Measurements from ENCODE around the gene PTH. TPM values are rescaled to one million over a fixed set of nuclear protein-coding genes. Genes with fewer than 3 reads are reported as not detected.
A peak's percentile ranks its signal among the peaks of the same experiment; 100 is the strongest.

Gene PTH
- total and polyA plus RNA-seq, 2 of the 8 experiments (the other 6 are each of a cell fraction or from before 2014, with no cell fraction given) = not detected

DNA sequence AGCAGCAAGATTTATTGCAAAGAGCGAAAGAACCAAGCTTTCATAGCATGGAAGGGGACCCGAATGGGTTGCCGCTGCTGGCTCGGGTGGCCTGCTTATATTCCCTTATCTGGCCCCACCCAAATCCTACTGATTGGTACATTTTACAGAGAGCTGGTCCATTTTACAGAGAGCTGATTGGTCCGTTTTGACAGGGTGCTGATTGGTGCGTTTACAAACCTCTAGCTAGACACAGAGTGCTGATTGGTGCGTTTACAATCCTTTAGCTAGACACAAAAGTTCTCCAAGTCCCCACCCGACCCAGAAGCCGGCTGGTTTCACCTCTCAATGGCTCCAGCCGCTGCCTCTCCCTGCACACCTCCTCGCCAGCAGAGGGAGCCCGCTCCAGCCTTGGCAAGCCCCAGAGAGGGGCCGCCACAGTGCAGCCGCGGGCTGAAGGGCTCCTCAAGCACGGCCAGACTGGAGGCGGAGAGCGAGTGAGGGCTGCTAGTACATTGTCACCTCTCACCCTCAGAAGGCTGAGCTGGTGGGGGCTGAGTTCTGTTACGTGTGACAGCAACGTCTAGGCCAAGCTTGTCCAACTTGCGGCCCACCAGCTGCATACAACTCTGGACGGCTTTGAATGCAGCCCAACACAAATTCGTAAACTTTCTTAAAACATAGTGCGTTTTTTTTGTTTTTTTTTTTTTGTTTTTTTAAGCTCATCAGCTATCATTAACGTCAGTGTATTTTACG, 8.7 kb downstream of the PTH start (continued):
- TF ChIP-seq, protein P1, sequence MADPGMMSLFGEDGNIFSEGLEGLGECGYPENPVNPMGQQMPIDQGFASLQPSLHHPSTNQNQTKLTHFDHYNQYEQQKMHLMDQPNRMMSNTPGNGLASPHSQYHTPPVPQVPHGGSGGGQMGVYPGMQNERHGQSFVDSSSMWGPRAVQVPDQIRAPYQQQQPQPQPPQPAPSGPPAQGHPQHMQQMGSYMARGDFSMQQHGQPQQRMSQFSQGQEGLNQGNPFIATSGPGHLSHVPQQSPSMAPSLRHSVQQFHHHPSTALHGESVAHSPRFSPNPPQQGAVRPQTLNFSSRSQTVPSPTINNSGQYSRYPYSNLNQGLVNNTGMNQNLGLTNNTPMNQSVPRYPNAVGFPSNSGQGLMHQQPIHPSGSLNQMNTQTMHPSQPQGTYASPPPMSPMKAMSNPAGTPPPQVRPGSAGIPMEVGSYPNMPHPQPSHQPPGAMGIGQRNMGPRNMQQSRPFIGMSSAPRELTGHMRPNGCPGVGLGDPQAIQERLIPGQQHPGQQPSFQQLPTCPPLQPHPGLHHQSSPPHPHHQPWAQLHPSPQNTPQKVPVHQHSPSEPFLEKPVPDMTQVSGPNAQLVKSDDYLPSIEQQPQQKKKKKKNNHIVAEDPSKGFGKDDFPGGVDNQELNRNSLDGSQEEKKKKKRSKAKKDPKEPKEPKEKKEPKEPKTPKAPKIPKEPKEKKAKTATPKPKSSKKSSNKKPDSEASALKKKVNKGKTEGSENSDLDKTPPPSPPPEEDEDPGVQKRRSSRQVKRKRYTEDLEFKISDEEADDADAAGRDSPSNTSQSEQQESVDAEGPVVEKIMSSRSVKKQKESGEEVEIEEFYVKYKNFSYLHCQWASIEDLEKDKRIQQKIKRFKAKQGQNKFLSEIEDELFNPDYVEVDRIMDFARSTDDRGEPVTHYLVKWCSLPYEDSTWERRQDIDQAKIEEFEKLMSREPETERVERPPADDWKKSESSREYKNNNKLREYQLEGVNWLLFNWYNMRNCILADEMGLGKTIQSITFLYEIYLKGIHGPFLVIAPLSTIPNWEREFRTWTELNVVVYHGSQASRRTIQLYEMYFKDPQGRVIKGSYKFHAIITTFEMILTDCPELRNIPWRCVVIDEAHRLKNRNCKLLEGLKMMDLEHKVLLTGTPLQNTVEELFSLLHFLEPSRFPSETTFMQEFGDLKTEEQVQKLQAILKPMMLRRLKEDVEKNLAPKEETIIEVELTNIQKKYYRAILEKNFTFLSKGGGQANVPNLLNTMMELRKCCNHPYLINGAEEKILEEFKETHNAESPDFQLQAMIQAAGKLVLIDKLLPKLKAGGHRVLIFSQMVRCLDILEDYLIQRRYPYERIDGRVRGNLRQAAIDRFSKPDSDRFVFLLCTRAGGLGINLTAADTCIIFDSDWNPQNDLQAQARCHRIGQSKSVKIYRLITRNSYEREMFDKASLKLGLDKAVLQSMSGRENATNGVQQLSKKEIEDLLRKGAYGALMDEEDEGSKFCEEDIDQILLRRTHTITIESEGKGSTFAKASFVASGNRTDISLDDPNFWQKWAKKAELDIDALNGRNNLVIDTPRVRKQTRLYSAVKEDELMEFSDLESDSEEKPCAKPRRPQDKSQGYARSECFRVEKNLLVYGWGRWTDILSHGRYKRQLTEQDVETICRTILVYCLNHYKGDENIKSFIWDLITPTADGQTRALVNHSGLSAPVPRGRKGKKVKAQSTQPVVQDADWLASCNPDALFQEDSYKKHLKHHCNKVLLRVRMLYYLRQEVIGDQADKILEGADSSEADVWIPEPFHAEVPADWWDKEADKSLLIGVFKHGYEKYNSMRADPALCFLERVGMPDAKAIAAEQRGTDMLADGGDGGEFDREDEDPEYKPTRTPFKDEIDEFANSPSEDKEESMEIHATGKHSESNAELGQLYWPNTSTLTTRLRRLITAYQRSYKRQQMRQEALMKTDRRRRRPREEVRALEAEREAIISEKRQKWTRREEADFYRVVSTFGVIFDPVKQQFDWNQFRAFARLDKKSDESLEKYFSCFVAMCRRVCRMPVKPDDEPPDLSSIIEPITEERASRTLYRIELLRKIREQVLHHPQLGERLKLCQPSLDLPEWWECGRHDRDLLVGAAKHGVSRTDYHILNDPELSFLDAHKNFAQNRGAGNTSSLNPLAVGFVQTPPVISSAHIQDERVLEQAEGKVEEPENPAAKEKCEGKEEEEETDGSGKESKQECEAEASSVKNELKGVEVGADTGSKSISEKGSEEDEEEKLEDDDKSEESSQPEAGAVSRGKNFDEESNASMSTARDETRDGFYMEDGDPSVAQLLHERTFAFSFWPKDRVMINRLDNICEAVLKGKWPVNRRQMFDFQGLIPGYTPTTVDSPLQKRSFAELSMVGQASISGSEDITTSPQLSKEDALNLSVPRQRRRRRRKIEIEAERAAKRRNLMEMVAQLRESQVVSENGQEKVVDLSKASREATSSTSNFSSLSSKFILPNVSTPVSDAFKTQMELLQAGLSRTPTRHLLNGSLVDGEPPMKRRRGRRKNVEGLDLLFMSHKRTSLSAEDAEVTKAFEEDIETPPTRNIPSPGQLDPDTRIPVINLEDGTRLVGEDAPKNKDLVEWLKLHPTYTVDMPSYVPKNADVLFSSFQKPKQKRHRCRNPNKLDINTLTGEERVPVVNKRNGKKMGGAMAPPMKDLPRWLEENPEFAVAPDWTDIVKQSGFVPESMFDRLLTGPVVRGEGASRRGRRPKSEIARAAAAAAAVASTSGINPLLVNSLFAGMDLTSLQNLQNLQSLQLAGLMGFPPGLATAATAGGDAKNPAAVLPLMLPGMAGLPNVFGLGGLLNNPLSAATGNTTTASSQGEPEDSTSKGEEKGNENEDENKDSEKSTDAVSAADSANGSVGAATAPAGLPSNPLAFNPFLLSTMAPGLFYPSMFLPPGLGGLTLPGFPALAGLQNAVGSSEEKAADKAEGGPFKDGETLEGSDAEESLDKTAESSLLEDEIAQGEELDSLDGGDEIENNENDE (IDR thresholded peaks at IDR 0.05; ENCODE audit: insufficient replicate concordance, low read length) = no peak
- TF ChIP-seq SP1 (IDR thresholded peaks at IDR 0.05; ENCODE audit: low read depth, low read length) = 0 out of 2 replicates have a peak, but pooled peaks have one; percentile 38
- no peak for TF ChIP-seq EGR1 (IDR thresholded peaks at IDR 0.05; ENCODE audit: borderline replicate concordance, low read depth, low read length)
- TF ChIP-seq YY1 (IDR thresholded peaks at IDR 0.05; ENCODE audit: low read depth, low read length) = 0 out of 2 replicates have a peak, but pooled peaks have one; percentile 52
- TF ChIP-seq, protein P2, sequence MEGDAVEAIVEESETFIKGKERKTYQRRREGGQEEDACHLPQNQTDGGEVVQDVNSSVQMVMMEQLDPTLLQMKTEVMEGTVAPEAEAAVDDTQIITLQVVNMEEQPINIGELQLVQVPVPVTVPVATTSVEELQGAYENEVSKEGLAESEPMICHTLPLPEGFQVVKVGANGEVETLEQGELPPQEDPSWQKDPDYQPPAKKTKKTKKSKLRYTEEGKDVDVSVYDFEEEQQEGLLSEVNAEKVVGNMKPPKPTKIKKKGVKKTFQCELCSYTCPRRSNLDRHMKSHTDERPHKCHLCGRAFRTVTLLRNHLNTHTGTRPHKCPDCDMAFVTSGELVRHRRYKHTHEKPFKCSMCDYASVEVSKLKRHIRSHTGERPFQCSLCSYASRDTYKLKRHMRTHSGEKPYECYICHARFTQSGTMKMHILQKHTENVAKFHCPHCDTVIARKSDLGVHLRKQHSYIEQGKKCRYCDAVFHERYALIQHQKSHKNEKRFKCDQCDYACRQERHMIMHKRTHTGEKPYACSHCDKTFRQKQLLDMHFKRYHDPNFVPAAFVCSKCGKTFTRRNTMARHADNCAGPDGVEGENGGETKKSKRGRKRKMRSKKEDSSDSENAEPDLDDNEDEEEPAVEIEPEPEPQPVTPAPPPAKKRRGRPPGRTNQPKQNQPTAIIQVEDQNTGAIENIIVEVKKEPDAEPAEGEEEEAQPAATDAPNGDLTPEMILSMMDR (IDR thresholded peaks at IDR 0.05; ENCODE audit: control extremely low read depth in 1 of 3, insufficient read depth in 1 of 3, low read depth in 1 of 3, low read length in 3 of 3) = peak; percentile 73 to 84 (median 82)
- no peak for TF ChIP-seq KDM1A (IDR thresholded peaks at IDR 0.05; ENCODE audit: borderline replicate concordance, low read length)
- no peak for TF ChIP-seq POLR2AphosphoS5 (IDR thresholded peaks at IDR 0.05; ENCODE audit: low read depth, low read length)

Measured in H1 (cell line).